ENCODE results near the gene TULP1.

The TULP1 gene

GRCh38 chr6:35490821-35491557, 21.7 kb downstream of the TULP1 start:
- H3K27ac ChIP-seq: no peak overlapping the region
- H3K36me3 ChIP-seq: no peaks in the 10 kb centered on the region
- H3K4me2 ChIP-seq: peak overlapping the region in 10 of 11 experiments; percentile 25 to 98 (median 96); a peak in 20 of 22 replicates
- H3K4me3 ChIP-seq: no peak overlapping the region
- H3K9ac ChIP-seq: peak overlapping the region in 2 of 11 experiments; percentile 15 to 25; a peak in 1 of 22 replicates
- peaks cover 16 to 82% (median 46%) of the 10 kb centered on the region in 11 experiments; a peak in 20 of 22 replicates for H4K20me1 ChIP-seq
- no peaks in the 10 kb centered on the region for H3K9me3 ChIP-seq (replicated peaks in 1 of 11)
- peaks cover 68 to 84% (median 77%) of the 10 kb centered on the region in 10 experiments for H3K4me1 ChIP-seq
- H3K27me3 ChIP-seq: peaks cover 0 to 57% (median 0%) of the 10 kb centered on the region in 11 experiments; a peak in 8 of 22 replicates
- no peak for TF ChIP-seq Cebpa-rat (IDR thresholded peaks at IDR 0.05)

- Histone ChIP-seq H3K36me3 (no peaks in the 10 kb centered on the region), H3K9ac (no peak overlapping the region), H3K4me2 (peak overlapping the region in 9 of 11 experiments; percentile 7 to 97 (median 49); a peak in 13 of 22 replicates)
Observed at GRCh38 chr6:35489995-35490791, 22.5 kb downstream of the TULP1 start.

GRCh38 chr6:35489066-35489465, 23.6 kb downstream of the TULP1 start:
- Histone ChIP-seq H3K9me3 (replicated peaks in 1 of 11) (no peaks in the 10 kb centered on the region), H4K20me1 (peaks cover 0 to 70% (median 28%) of the 10 kb centered on the region in 11 experiments; a peak in 19 of 22 replicates), H3K9ac (no peak overlapping the region), H3K4me1 (peaks cover 50 to 80% (median 60%) of the 10 kb centered on the region in 10 experiments), H3K36me3 (no peaks in the 10 kb centered on the region), H3K27ac (no peak overlapping the region), H3K4me3 (no peak overlapping the region), H3K27me3 (peaks cover 0 to 39% (median 0%) of the 10 kb centered on the region in 11 experiments; a peak in 7 of 22 replicates), H3K4me2 (peak overlapping the region in 4 of 11 experiments; percentile 73 to 85 (median 80); a peak in 6 of 22 replicates)
- TF ChIP-seq Cebpa-rat (IDR thresholded peaks at IDR 0.05): no peak

More at GRCh38 chr6:35489995-35490791, 22.5 kb downstream of the TULP1 start:
- Histone ChIP-seq H3K4me1 (peaks cover 60 to 81% (median 69%) of the 10 kb centered on the region in 10 experiments), H3K4me3 (no peak overlapping the region), H3K27me3 (peaks cover 0 to 49% (median 0%) of the 10 kb centered on the region in 11 experiments; a peak in 7 of 22 replicates), H3K9me3 (replicated peaks in 1 of 11) (no peaks in the 10 kb centered on the region), H4K20me1 (peaks cover 9 to 75% (median 38%) of the 10 kb centered on the region in 11 experiments; a peak in 20 of 22 replicates), H3K27ac (no peak overlapping the region)
- TF ChIP-seq Cebpa-rat (IDR thresholded peaks at IDR 0.05): no peak

- Histone ChIP-seq H3K9ac (peak overlapping the region in 1 of 11 experiments; percentile 3; a peak in 1 of 22 replicates), H3K36me3 (no peaks in the 10 kb centered on the region), H3K27ac (peak overlapping the region in 4 of 11 experiments; percentile 29 to 63 (median 47); a peak in 4 of 22 replicates), H4K20me1 (peaks cover 0 to 64% (median 23%) of the 10 kb centered on the region in 11 experiments; a peak in 18 of 22 replicates), H3K27me3 (peaks cover 0 to 33% (median 0%) of the 10 kb centered on the region in 11 experiments; a peak in 7 of 22 replicates), H3K4me2 (peak overlapping the region; percentile 41 to 85 (median 73)), H3K9me3 (replicated peaks in 1 of 11) (no peaks in the 10 kb centered on the region), H3K4me1 (peaks cover 44 to 80% (median 54%) of the 10 kb centered on the region in 10 experiments), H3K4me3 (no peak overlapping the region)
- TF ChIP-seq Cebpa-rat (IDR thresholded peaks at IDR 0.05): no peak
Observed at GRCh38 chr6:35488517-35488862, 24.2 kb downstream of the TULP1 start.

- H3K27me3 ChIP-seq: peaks cover 0 to 27% (median 0%) of the 10 kb centered on the region in 11 experiments; a peak in 7 of 22 replicates
- peaks cover 38 to 77% (median 48%) of the 10 kb centered on the region in 10 experiments for H3K4me1 ChIP-seq
- peak overlapping the region in 4 of 11 experiments; percentile 3 to 44 (median 13); a peak in 4 of 22 replicates for H3K9ac ChIP-seq
- no peak for TF ChIP-seq Cebpa-rat (IDR thresholded peaks at IDR 0.05)
- peak overlapping the region; percentile 41 to 85 (median 73) for H3K4me2 ChIP-seq
- peak overlapping the region in 5 of 11 experiments; percentile 44 to 63 (median 50); a peak in 9 of 22 replicates for H3K27ac ChIP-seq
- no peak overlapping the region for H3K4me3 ChIP-seq
- H4K20me1 ChIP-seq: peaks cover 0 to 58% (median 17%) of the 10 kb centered on the region in 11 experiments; a peak in 18 of 22 replicates
- H3K36me3 ChIP-seq: no peaks in the 10 kb centered on the region
- H3K9me3 ChIP-seq (replicated peaks in 1 of 11): no peaks in the 10 kb centered on the region
Observed at GRCh38 chr6:35487658-35488516, 24.8 kb downstream of the TULP1 start.

GRCh38 chr6:35486005-35486925, 26.4 kb downstream of the TULP1 start:
- Histone ChIP-seq H3K27ac (no peak overlapping the region), H3K4me1 (peaks cover 22 to 61% (median 32%) of the 10 kb centered on the region in 10 experiments)

GRCh38 chr6:35485402-35485877, 27.3 kb downstream of the TULP1 start:
- no peak for TF ChIP-seq Cebpa-rat (IDR thresholded peaks at IDR 0.05)
- no peaks in the 10 kb centered on the region for H3K36me3 ChIP-seq
- no peak overlapping the region for H3K9ac ChIP-seq
- H4K20me1 ChIP-seq: peaks cover 0 to 34% (median 0%) of the 10 kb centered on the region in 11 experiments; a peak in 5 of 22 replicates
- peaks cover 0 to 2% (median 0%) of the 10 kb centered on the region in 11 experiments; a peak in 5 of 22 replicates for H3K27me3 ChIP-seq
- H3K4me2 ChIP-seq: peak overlapping the region in 4 of 11 experiments; percentile 5 to 46 (median 14); a peak in 5 of 22 replicates
- H3K4me3 ChIP-seq: no peak overlapping the region
- H3K9me3 ChIP-seq (replicated peaks in 1 of 11): no peaks in the 10 kb centered on the region
- H3K4me1 ChIP-seq: peaks cover 15 to 53% (median 27%) of the 10 kb centered on the region in 10 experiments
- no peak overlapping the region for H3K27ac ChIP-seq

More at GRCh38 chr6:35486005-35486925, 26.4 kb downstream of the TULP1 start:
- no peak overlapping the region for H3K9ac ChIP-seq
- H3K9me3 ChIP-seq (replicated peaks in 1 of 11): no peaks in the 10 kb centered on the region
- no peak overlapping the region for H3K4me3 ChIP-seq
- no peaks in the 10 kb centered on the region for H3K36me3 ChIP-seq
- H3K27me3 ChIP-seq: peaks cover 0 to 11% (median 0%) of the 10 kb centered on the region in 11 experiments; a peak in 7 of 22 replicates
- no peak for TF ChIP-seq Cebpa-rat (IDR thresholded peaks at IDR 0.05)
- H3K4me2 ChIP-seq: no peak overlapping the region
- H4K20me1 ChIP-seq: peaks cover 0 to 42% (median under 1%) of the 10 kb centered on the region in 11 experiments; a peak in 12 of 22 replicates

Data from BLaER1 treated with 17β-estradiol and CSF1 and Interleukin-3, amounts not matched to agents 10 nM and 100 nM (cell line).